ENCODE data around the gene WRAP53.

- TF ChIP-seq EP300 (IDR thresholded peaks at IDR 0.05) (no peak), CTCF (IDR thresholded peaks at IDR 0.05) (no peak)
Measured at GRCh38 chr17:7673239-7673638, 15.0 kb upstream of the WRAP53 start.
